MV-4-11 (cell line): ENCODE measurements around the gene WAC.

ENCODE experiments used
- DNase-seq: peaks from one replicate; lab custom pipeline; 2025; lab: John Stamatoyannopoulos, UW

The WAC gene

GRCh38 chr10:28668363-28669226, 135.7 kb downstream of the WAC start:
- no peak for DNase-seq

- no peak for DNase-seq
Observed at GRCh38 chr10:28669227-28670173, 136.6 kb downstream of the WAC start.
